ENCODE data around the gene TNFSF12.
"Not testable (repeated sequence)": the region's sequence is repeated elsewhere in the genome, so short reads cannot be mapped to it uniquely, and the experiment has no call there.

The TNFSF12 gene

DNA sequence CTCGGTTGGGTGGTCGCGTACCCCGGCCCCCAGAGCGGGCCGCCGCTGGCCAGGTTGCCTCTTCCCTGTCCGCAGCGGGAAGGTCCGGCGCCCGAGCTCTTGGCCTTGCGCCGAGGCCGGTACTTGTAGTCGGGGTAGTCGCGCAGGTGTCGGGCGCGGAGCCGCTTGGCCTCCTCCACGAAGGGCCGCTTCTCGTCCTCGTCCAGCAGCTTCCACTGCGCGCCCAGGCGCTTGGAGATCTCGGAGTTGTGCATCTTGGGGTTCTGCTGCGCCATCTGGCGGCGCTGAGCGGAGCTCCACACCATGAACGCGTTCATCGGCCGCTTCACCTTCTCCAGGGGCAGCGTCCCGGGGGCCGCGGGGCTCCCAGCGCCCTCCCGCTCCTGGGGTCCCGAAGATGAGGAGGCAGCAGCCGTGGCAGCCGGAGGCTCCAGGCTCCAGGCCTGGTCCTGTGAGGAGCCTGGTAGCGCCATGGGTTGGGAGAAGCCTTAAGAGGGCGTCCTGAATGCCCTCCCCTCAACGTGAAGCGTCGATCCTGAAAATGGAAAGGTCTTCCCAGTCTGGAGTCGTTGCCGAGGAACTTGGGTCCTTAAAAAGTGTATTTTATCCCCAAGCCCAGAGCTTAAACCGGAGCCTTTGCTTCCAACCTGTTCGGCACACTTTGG lies 40.5 kb downstream of the TNFSF12 start:
- no peak for DNase-seq

- DNase-seq, result no peak
Observed at GRCh38 chr17:7589891-7590691, 41.2 kb downstream of the TNFSF12 start, which contains the start of gene SOX15. Gene SOX15, minus strand, starts transcription at chr17:7590094. Its CDS starts 418 bp downstream, at chr17:7589676.

DNA sequence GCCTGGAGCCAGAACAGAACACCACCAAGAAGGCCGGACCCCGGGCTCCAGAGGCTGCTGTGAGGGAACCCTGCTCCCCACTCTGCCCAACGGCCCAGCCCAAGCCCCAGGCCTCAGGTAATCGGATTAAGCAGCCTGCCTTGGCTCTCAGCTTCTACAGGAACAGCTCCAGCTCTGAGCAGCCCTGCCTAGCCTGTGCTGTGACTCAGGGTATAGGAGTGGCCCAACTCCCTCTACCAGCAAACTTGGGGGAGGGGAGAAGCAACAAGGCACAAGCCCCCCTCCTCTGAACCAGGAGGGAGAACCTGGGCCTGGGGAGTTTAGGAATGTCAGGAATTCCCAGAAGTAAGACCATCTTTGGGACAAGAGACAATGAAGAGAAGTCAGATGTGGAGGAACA lies 41.9 kb downstream of the TNFSF12 start:
- DNase-seq, result no peak

- no peak for DNase-seq
Observed at GRCh38 chr17:7591596-7591995, 42.7 kb downstream of the TNFSF12 start.

GRCh38 chr17:7592422-7593021 lies 43.7 kb downstream of the TNFSF12 start:
- DNase-seq, result no peak

DNA sequence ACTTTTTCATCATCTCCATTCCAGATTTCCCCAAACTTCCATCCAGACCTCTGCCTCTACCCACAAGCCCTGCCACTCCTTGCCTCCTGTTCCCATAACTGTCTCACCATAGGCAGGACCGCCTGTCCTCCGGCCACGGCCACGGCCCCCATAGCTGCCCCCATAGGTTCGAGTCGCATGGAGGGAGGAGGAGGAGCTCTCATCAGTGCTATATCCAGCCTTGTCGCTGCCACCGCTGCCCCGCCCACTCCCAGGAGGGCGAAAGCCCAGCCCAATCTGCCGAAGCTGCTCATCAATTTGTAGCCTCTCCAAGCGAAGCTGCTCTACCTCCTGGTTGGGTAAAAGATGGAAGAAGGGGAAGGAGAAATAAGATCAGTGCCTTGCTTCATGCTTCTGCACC lies 44.4 kb downstream of the TNFSF12 start:
- no peak for DNase-seq

GRCh38 chr17:7597561-7597960 lies 48.7 kb downstream of the TNFSF12 start:
- not testable (repeated sequence) for DNase-seq

DNA sequence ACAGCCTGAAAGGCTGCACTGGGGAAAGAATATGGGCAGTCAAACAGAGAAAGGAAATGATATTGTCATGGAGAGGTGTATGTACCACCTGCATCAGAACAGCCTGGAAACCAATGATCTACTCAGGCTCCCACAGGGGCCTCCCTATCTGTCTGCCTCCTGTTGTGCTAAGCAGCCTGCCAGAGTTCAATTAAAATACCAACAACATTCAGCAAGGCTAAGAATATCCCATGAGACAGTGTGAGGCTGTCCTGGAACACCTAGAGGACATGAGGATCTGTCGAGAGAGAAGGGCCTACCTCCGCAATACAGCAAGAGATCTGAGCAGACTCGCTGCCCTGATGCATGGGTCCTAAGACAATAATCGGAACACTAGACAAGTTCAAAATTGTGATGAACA lies 57.4 kb downstream of the TNFSF12 start:
- no peak for DNase-seq
